ENCODE data around the gene RDH8.

RDH8 gene

GRCh38 chr19:9996541-9996940 lies 16.7 kb upstream of the RDH8 start:
- no peak for TF ChIP-seq RARB (CRISPR knock-in tag; IDR thresholded peaks at IDR 0.05)

GRCh38 chr19:10000171-10000826 lies 13.0 kb upstream of the RDH8 start:
- no peak for TF ChIP-seq CSDC2 (CRISPR knock-in tag; IDR thresholded peaks at IDR 0.05)
- no peak for TF ChIP-seq ARNTL (CRISPR knock-in tag; IDR thresholded peaks at IDR 0.05; ENCODE audit: borderline replicate concordance, low read depth)
- ATAC-seq, result peak; percentile 78

More at GRCh38 chr19:9996541-9996940, 16.7 kb upstream of the RDH8 start:
- no peak for ATAC-seq

- ATAC-seq, result no peak
- TF ChIP-seq CSDC2 (CRISPR knock-in tag; IDR thresholded peaks at IDR 0.05), result no peak
- no peak for TF ChIP-seq PATZ1 (CRISPR knock-in tag; IDR thresholded peaks at IDR 0.05; ENCODE audit: borderline replicate concordance)
- no peak for TF ChIP-seq CREB5 (CRISPR knock-in tag; IDR thresholded peaks at IDR 0.05; ENCODE audit: low read depth)
- no peak for TF ChIP-seq ESRRG (CRISPR knock-in tag; IDR thresholded peaks at IDR 0.05)
- TF ChIP-seq RARB (CRISPR knock-in tag; IDR thresholded peaks at IDR 0.05), result no peak
- TF ChIP-seq OSR1 (CRISPR knock-in tag; IDR thresholded peaks at IDR 0.05), result no peak
- no peak for TF ChIP-seq BACH2 (CRISPR knock-in tag; IDR thresholded peaks at IDR 0.05; ENCODE audit: borderline replicate concordance)
- TF ChIP-seq GLIS3 (CRISPR knock-in tag; IDR thresholded peaks at IDR 0.05), result no peak
These were observed 11.4 kb upstream of the RDH8 start for GRCh38 chr19:10001899-10002298.

GRCh38 chr19:10003271-10003670 lies 10.0 kb upstream of the RDH8 start:
- TF ChIP-seq ESRRG (CRISPR knock-in tag; IDR thresholded peaks at IDR 0.05) (no peak), TSHZ2 (CRISPR knock-in tag; IDR thresholded peaks at IDR 0.05) (no peak), CSDC2 (CRISPR knock-in tag; IDR thresholded peaks at IDR 0.05) (no peak), BACH2 (CRISPR knock-in tag; IDR thresholded peaks at IDR 0.05; ENCODE audit: borderline replicate concordance) (no peak), ZFP3 (CRISPR knock-in tag; IDR thresholded peaks at IDR 0.05) (no peak), GLIS3 (CRISPR knock-in tag; IDR thresholded peaks at IDR 0.05) (no peak), PPARA (CRISPR knock-in tag; IDR thresholded peaks at IDR 0.05; ENCODE audit: borderline replicate concordance) (no peak), CSRNP3 (CRISPR knock-in tag; IDR thresholded peaks at IDR 0.05) (no peak), ZFP30 (CRISPR knock-in tag; IDR thresholded peaks at IDR 0.05) (no peak), ZNF8 (CRISPR knock-in tag; IDR thresholded peaks at IDR 0.05) (no peak), PATZ1 (CRISPR knock-in tag; IDR thresholded peaks at IDR 0.05; ENCODE audit: borderline replicate concordance) (no peak)
- ATAC-seq, result no peak

- no peak for ATAC-seq
- TF ChIP-seq GLIS3 (CRISPR knock-in tag; IDR thresholded peaks at IDR 0.05) (no peak), ARNTL (CRISPR knock-in tag; IDR thresholded peaks at IDR 0.05; ENCODE audit: borderline replicate concordance, low read depth) (no peak), ZNF565 (CRISPR knock-in tag; conservative IDR thresholded peaks at IDR 0.05; ENCODE audit: low read depth) (no peak), PPARA (CRISPR knock-in tag; IDR thresholded peaks at IDR 0.05; ENCODE audit: borderline replicate concordance) (no peak), CREB5 (CRISPR knock-in tag; IDR thresholded peaks at IDR 0.05; ENCODE audit: low read depth) (no peak)
These were observed 8.7 kb upstream of the RDH8 start for GRCh38 chr19:10004617-10005016.

All from SK-N-SH treated with all-trans-retinoic acid at 6 μM for 48 hours (cell line).